Keratinocyte (primary cell): ENCODE results near the gene MAPK1.

Source experiments
- CTCF ChIP-seq, 3 experiments: IDR thresholded peaks in 1 of 3; conservative IDR thresholded peaks in 1 of 3; optimal IDR thresholded peaks in 1 of 3; 2 replicates in 2 of 3; 3 replicates in 1 of 3; pipeline versions ENCODE3 to v1.5.1; 2011; ENCODE audit warnings: low read length in 3 of 3, mild to moderate bottlenecking in 3 of 3, moderate library complexity in 2 of 3, control low read depth in 1 of 3, inconsistent platforms in 1 of 3; ENCODE audit not compliant: insufficient read depth in 2 of 3; ENCODE audit errors: extremely low read depth in 1 of 3
- EZH2 ChIP-seq: IDR thresholded peaks from one replicate; pipeline ENCODE4 v1.6.1; 2012; ENCODE audit warnings: inconsistent platforms, mild to moderate bottlenecking, low read length, moderate library complexity

GRCh38 chr22:21727159-21727558, 140.3 kb downstream of the MAPK1 start:
- no peak for TF ChIP-seq CTCF (optimal IDR thresholded peaks at IDR 0.05 in 1 of 3, IDR thresholded peaks at IDR 0.05 in 1 of 3, conservative IDR thresholded peaks at IDR 0.05 in 1 of 3; ENCODE audit: extremely low read depth in 1 of 3, insufficient read depth in 2 of 3, low read length in 3 of 3)
- no peak for TF ChIP-seq EZH2
